ENCODE results near the gene SFXN2.

SFXN2 gene

GRCh38 chr10:102781090-102781920, 66.9 kb downstream of the SFXN2 start:
- TF ChIP-seq CTCF (IDR thresholded peaks at IDR 0.05; ENCODE audit: insufficient read depth, low read length, missing control alignments) = no peak
- DNase-seq (ENCODE audit: low read depth, low spot score) = no peak
- H3K4me3 ChIP-seq (ENCODE audit: low read depth, low read length) = no peak overlapping the region
- ChIA-PET POLR2A (interaction anchor here (0.7 kb wide), 1 partner anchor 45 kb away, joined by 3 read pairs; no protein-coding TSS in a partner anchor), CTCF (no interaction called here)

- no peak for DNase-seq (ENCODE audit: low read depth, low spot score)
- ChIA-PET POLR2A (interaction anchor here (0.7 kb wide), 1 partner anchor 44 kb away, joined by 3 read pairs; no protein-coding TSS in a partner anchor), CTCF (no interaction called here)
- no peak overlapping the region for H3K4me3 ChIP-seq (ENCODE audit: low read depth, low read length)
- no peak for TF ChIP-seq CTCF (IDR thresholded peaks at IDR 0.05; ENCODE audit: insufficient read depth, low read length, missing control alignments)
Measured at GRCh38 chr10:102781921-102782557, 67.6 kb downstream of the SFXN2 start.

- ChIA-PET CTCF (interaction anchor here (1.0 kb wide), 1 partner anchor 134 kb away, joined by 3 read pairs; no protein-coding TSS in a partner anchor), POLR2A (no interaction called here)
- no peak overlapping the region for H3K4me3 ChIP-seq (ENCODE audit: low read depth, low read length)
- DNase-seq (ENCODE audit: low read depth, low spot score) = peak; percentile 61
- TF ChIP-seq CTCF (IDR thresholded peaks at IDR 0.05; ENCODE audit: insufficient read depth, low read length, missing control alignments) = no peak
Measured at GRCh38 chr10:102782673-102783551, 68.5 kb downstream of the SFXN2 start.

GRCh38 chr10:102783568-102783967, 69.1 kb downstream of the SFXN2 start:
- ChIA-PET CTCF (interaction anchor here (1.0 kb wide), 1 partner anchor 133 kb away, joined by 3 read pairs; no protein-coding TSS in a partner anchor), POLR2A (no interaction called here)
- DNase-seq (ENCODE audit: low read depth, low spot score) = no peak
- no peak for TF ChIP-seq CTCF (IDR thresholded peaks at IDR 0.05; ENCODE audit: insufficient read depth, low read length, missing control alignments)
- H3K4me3 ChIP-seq (ENCODE audit: low read depth, low read length) = no peak overlapping the region

GRCh38 chr10:102785818-102786217, 71.4 kb downstream of the SFXN2 start:
- CTCF ChIA-PET = interaction anchor here (1.0 to 3.0 kb wide), 2 partner anchors 9 to 40 kb away, joined by 3 to 14 read pairs; no protein-coding TSS in a partner anchor
- H3K4me3 ChIP-seq (ENCODE audit: low read depth, low read length) = no peak overlapping the region
- POLR2A ChIA-PET = no interaction called here
- DNase-seq (ENCODE audit: low read depth, low spot score) = no peak
- no peak for TF ChIP-seq CTCF (IDR thresholded peaks at IDR 0.05; ENCODE audit: insufficient read depth, low read length, missing control alignments)
